NCI-H1694 treated with DMSO at 0.1 percent for 48 hours (cell line): Measurements from ENCODE around the gene BABAM2.

ENCODE experiments used
- DNase-seq: peaks from one replicate; lab custom pipeline; 2025; lab: John Stamatoyannopoulos, UW

The BABAM2 gene

GRCh38 chr2:28282248-28282647 lies 391.7 kb downstream of the BABAM2 start:
- no peak for DNase-seq

- no peak for DNase-seq
Observed at GRCh38 chr2:28282861-28283646, 392.5 kb downstream of the BABAM2 start.

- DNase-seq = no peak
Observed at GRCh38 chr2:28283861-28284260, 393.3 kb downstream of the BABAM2 start.

GRCh38 chr2:28286678-28287077 lies 396.1 kb downstream of the BABAM2 start:
- no peak for DNase-seq

GRCh38 chr2:28287256-28287915 lies 396.9 kb downstream of the BABAM2 start:
- no peak for DNase-seq

GRCh38 chr2:28288620-28289019 lies 398.1 kb downstream of the BABAM2 start:
- no peak for DNase-seq

- no peak for DNase-seq
Observed at GRCh38 chr2:28291811-28292440, 401.4 kb downstream of the BABAM2 start.

GRCh38 chr2:28292491-28292890 lies 402.0 kb downstream of the BABAM2 start:
- no peak for DNase-seq

- no peak for DNase-seq
Observed at GRCh38 chr2:28293416-28293815, 402.9 kb downstream of the BABAM2 start.

- no peak for DNase-seq
Observed at GRCh38 chr2:28294451-28294850, 403.9 kb downstream of the BABAM2 start.

- DNase-seq = no peak
Observed at GRCh38 chr2:28296243-28296642, 405.7 kb downstream of the BABAM2 start.

- DNase-seq = no peak
Observed at GRCh38 chr2:28296904-28297303, 406.4 kb downstream of the BABAM2 start.

- DNase-seq = no peak
Observed at GRCh38 chr2:28297531-28297930, 407.0 kb downstream of the BABAM2 start.

GRCh38 chr2:28298406-28298805 lies 407.9 kb downstream of the BABAM2 start:
- DNase-seq = no peak

GRCh38 chr2:28300485-28301341 lies 410.2 kb downstream of the BABAM2 start:
- no peak for DNase-seq

- no peak for DNase-seq
Observed at GRCh38 chr2:28305202-28305601, 414.7 kb downstream of the BABAM2 start.

- no peak for DNase-seq
Observed at GRCh38 chr2:28310107-28310506, 419.6 kb downstream of the BABAM2 start.

GRCh38 chr2:28311660-28312249 lies 421.2 kb downstream of the BABAM2 start:
- DNase-seq = no peak

- DNase-seq = no peak
Observed at GRCh38 chr2:28312307-28313219, 422.0 kb downstream of the BABAM2 start.

- no peak for DNase-seq
Observed at GRCh38 chr2:28313220-28313784, 422.8 kb downstream of the BABAM2 start.
